SK-N-SH (cell line): ENCODE measurements around the gene ETS1. TPM values are rescaled to one million over a fixed set of nuclear protein-coding genes. Genes with fewer than 3 reads are reported as not detected.

Experiments
- CTCF ChIA-PET: fragments of 300-600, 350-600 bp; formaldehyde crosslinking; extraction: SDS; loops from one replicate; lab custom pipeline; 2021; lab: Yijun Ruan, JAX
- POLR2A ChIA-PET: fragments of 350-600 bp; sonication (Branson Sonifier 250); formaldehyde crosslinking; extraction: SDS; loops from one replicate; lab custom pipeline; 2020; ENCODE audit warnings: antibody characterized with exemption, inconsistent platforms; lab: Yijun Ruan, JAX
- DNase-seq: peaks from one replicate; pipeline ENCODE4 v3.0.0; 2012
- H2AFZ ChIP-seq: fragments of 200-600 bp; sonication (generic); 2 replicates; pipeline ENCODE4 v1.8.1; 2016; ENCODE audit warnings: antibody characterized with exemption, mild to moderate bottlenecking, low read depth
- H3F3A ChIP-seq: fragments of 200-600 bp; sonication (generic); replicated peaks from 2 replicates; pipeline ENCODE3; 2016; ENCODE audit warnings: antibody characterized with exemption, mild to moderate bottlenecking; ENCODE audit not compliant: insufficient read depth
- H3K27ac ChIP-seq, 2 experiments: fragments of 200-500 bp in 1 of 2; fragments of 200-600 bp in 1 of 2; sonication (Bioruptor generic) in 1 of 2; sonication (generic), shearing (Covaris generic) in 1 of 2; 2 replicates each; pipeline versions ENCODE4 v1.5.1 to v1.6.1; 2014 to 2016; ENCODE audit warnings: low read depth in 2 of 2, inconsistent platforms in 1 of 2, low read length in 1 of 2, mild to moderate bottlenecking in 1 of 2, mixed read lengths in 1 of 2
- H3K27me3 ChIP-seq: fragments of 200-600 bp; sonication (generic), shearing (Covaris generic); 2 replicates; pipeline ENCODE4 v1.6.1; 2016; ENCODE audit warnings: mixed run types; ENCODE audit not compliant: insufficient read depth
- H3K36me3 ChIP-seq, 2 experiments: fragments of 200-500 bp in 1 of 2; fragments of 200-600 bp in 1 of 2; sonication (Bioruptor generic) in 1 of 2; sonication (generic) in 1 of 2; replicated peaks in 1 of 2; 2 replicates each; pipeline versions ENCODE3 to v1.5.1; 2014 to 2016; ENCODE audit warnings: low read length in 1 of 2, mild to moderate bottlenecking in 1 of 2; ENCODE audit not compliant: insufficient read depth in 2 of 2, control insufficient read depth in 1 of 2
- H3K4me1 ChIP-seq, 2 experiments: fragments of 200-500 bp in 1 of 2; fragments of 200-600 bp in 1 of 2; sonication (Bioruptor generic) in 1 of 2; sonication (generic), shearing (Covaris generic) in 1 of 2; 2 replicates each; pipeline versions ENCODE4 v1.5.1 to v1.6.1; 2014 to 2016; ENCODE audit warnings: low read depth in 1 of 2, low read length in 1 of 2, mixed run types in 1 of 2; ENCODE audit not compliant: insufficient read depth in 2 of 2, control insufficient read depth in 1 of 2
- H3K4me2 ChIP-seq: fragments of 200-600 bp; sonication (generic), shearing (Covaris generic); 2 replicates; pipeline ENCODE4 v1.6.1; 2017; ENCODE audit warnings: mixed run types
- H3K4me3 ChIP-seq, 2 experiments: fragments of 200-500 bp in 1 of 2; fragments of 200-600 bp in 1 of 2; sonication (Bioruptor generic) in 1 of 2; sonication (generic), shearing (Covaris generic) in 1 of 2; 2 replicates each; pipeline versions ENCODE4 v1.5.1 to v1.8.1; 2014 to 2016; ENCODE audit warnings: low read depth in 2 of 2, inconsistent platforms in 1 of 2, low read length in 1 of 2, mild to moderate bottlenecking in 1 of 2, mixed read lengths in 1 of 2, moderate library complexity in 1 of 2
- H3K79me2 ChIP-seq: fragments of 200-600 bp; sonication (generic); 2 replicates; pipeline ENCODE4 v1.8.1; 2017; ENCODE audit warnings: mild to moderate bottlenecking; ENCODE audit not compliant: insufficient read depth
- H3K9ac ChIP-seq: fragments of 200-600 bp; sonication (generic); 2 replicates; pipeline ENCODE4 v1.6.1; 2017; ENCODE audit warnings: mixed run types
- H3K9me2 ChIP-seq: fragments of 200-600 bp; sonication (generic); 2 replicates; pipeline ENCODE4 v1.6.1; 2017; ENCODE audit warnings: mixed run types
- H3K9me3 ChIP-seq: fragments of 200-600 bp; sonication (generic); 2 replicates; pipeline ENCODE4 v1.6.1; 2017; ENCODE audit warnings: mixed run types, mild to moderate bottlenecking, moderate library complexity
- H4K20me1 ChIP-seq: fragments of 200-600 bp; sonication (generic); 2 replicates; pipeline ENCODE4 v1.6.1; 2017; ENCODE audit warnings: mild to moderate bottlenecking, mixed run types; ENCODE audit not compliant: insufficient read depth
- CTCF ChIP-seq: fragments of 200-600 bp; sonication (generic); IDR thresholded peaks from 2 replicates; pipeline ENCODE4 v1.6.1; 2017; ENCODE audit warnings: antibody characterized with exemption, mild to moderate bottlenecking, moderate library complexity
- ELF1 ChIP-seq: IDR thresholded peaks from 2 replicates; pipeline ENCODE4 v1.4.0; 2012
- EP300 ChIP-seq, 2 experiments: IDR thresholded peaks; 2 replicates each; pipeline versions ENCODE4 v1.4.0 to v1.6.1; 2012; ENCODE audit warnings: borderline replicate concordance in 1 of 2, low read depth in 1 of 2, low read length in 1 of 2
- EZH2phosphoT487 ChIP-seq: fragments of 200-600 bp; sonication (generic); IDR thresholded peaks from 2 replicates; pipeline ENCODE4 v1.6.1; 2017; ENCODE audit warnings: low read depth, mixed run types, mild to moderate bottlenecking, antibody characterized with exemption, moderate library complexity, borderline replicate concordance
- FOXJ3 ChIP-seq: sonication (generic); formaldehyde crosslinking; IDR thresholded peaks from 2 replicates; pipeline ENCODE4 v1.5.1; 2020; ENCODE audit warnings: mild to moderate bottlenecking, missing genetic modification reagents
- GABPA ChIP-seq: IDR thresholded peaks from 2 replicates; pipeline ENCODE4 v1.4.0; 2012; ENCODE audit warnings: low read depth, mild to moderate bottlenecking
- MEF2A ChIP-seq: IDR thresholded peaks from 2 replicates; pipeline ENCODE4 v1.4.0; 2012; ENCODE audit warnings: low read depth, borderline replicate concordance
- MXI1 ChIP-seq: IDR thresholded peaks from 2 replicates; pipeline ENCODE4 v1.6.1; 2012; ENCODE audit warnings: mild to moderate bottlenecking, low read depth, low read length, improper control_type of control experiment
- NRF1 ChIP-seq: IDR thresholded peaks from 2 replicates; pipeline ENCODE4 v1.6.1; 2012; ENCODE audit warnings: low read depth, mild to moderate bottlenecking, low read length
- POLR2AphosphoS5 ChIP-seq: IDR thresholded peaks from 2 replicates; pipeline ENCODE4 v1.6.1; 2012; ENCODE audit warnings: low read depth, low read length
- RAD21 ChIP-seq: IDR thresholded peaks from 2 replicates; pipeline ENCODE4 v1.6.1; 2012; ENCODE audit warnings: mild to moderate bottlenecking, low read length
- RFX5 ChIP-seq: IDR thresholded peaks from 2 replicates; pipeline ENCODE4 v1.6.1; 2012; ENCODE audit warnings: mild to moderate bottlenecking, improper control_type of control experiment, low read length
- RXRA ChIP-seq: IDR thresholded peaks from 2 replicates; pipeline ENCODE4 v1.4.0; 2012; ENCODE audit warnings: low read depth, mild to moderate bottlenecking, borderline replicate concordance
- SIN3A ChIP-seq: IDR thresholded peaks from 2 replicates; pipeline ENCODE4 v1.6.1; 2012; ENCODE audit warnings: low read depth, mild to moderate bottlenecking, low read length, moderate library complexity, borderline replicate concordance
- TEAD4 ChIP-seq: IDR thresholded peaks from 2 replicates; pipeline ENCODE4 v1.4.0; 2012; ENCODE audit warnings: mild to moderate bottlenecking, borderline replicate concordance; ENCODE audit not compliant: insufficient read depth
- YY1 ChIP-seq: IDR thresholded peaks from 2 replicates; pipeline ENCODE4 v1.4.0; 2012; ENCODE audit warnings: low read depth, mild to moderate bottlenecking
- ZBTB33 ChIP-seq: IDR thresholded peaks from 2 replicates; pipeline ENCODE4 v1.4.0; 2012; ENCODE audit warnings: low read depth, borderline replicate concordance
- WGBS: methylation state at CpG from one replicate; pipeline ENCODE4 v1.1.6; 2017; ENCODE audit warnings: low lambda C conversion rate; 5-methylcytosine and 5-hydroxymethylcytosine counted together
- polyA plus RNA-seq, 3 experiments: library from polyadenylated mRNA; depleted of rRNA; stranded (reverse); fragments of >200 nt; gene quantifications; 2 replicates each; pipeline ENCODE4 v1.2.3, GENCODE V29; 2012

The ETS1 gene
- polyA plus RNA-seq, 1 of the 3 experiments (the other 2 are of a cell fraction), result 14.5 TPM

GRCh38 chr11:128428935-128429334, 158.4 kb downstream of the ETS1 start:
- H3K9me2 ChIP-seq, result no peaks in the 10 kb centered on the region
- H3K4me2 ChIP-seq, result no peak overlapping the region
- H3K4me3 ChIP-seq, result no peak overlapping the region
- no peaks in the 10 kb centered on the region for H3F3A ChIP-seq
- no peak overlapping the region for H3K27ac ChIP-seq
- H3K4me1 ChIP-seq, result peaks cover 0 to 21% of the 10 kb centered on the region in 2 experiments; a peak in 2 of 4 replicates
- no peaks in the 10 kb centered on the region for H3K79me2 ChIP-seq
- POLR2A ChIA-PET, result no interaction called here
- CTCF ChIA-PET, result interaction anchor here (0.6 to 1.5 kb wide), 5 partner anchors 8 to 257 kb away, joined by 3 read pairs; no protein-coding TSS in a partner anchor
- no peaks in the 10 kb centered on the region for H3K9me3 ChIP-seq
- DNase-seq, result no peak
- no peaks in the 10 kb centered on the region for H3K27me3 ChIP-seq
- TF ChIP-seq POLR2AphosphoS5, result no peak
- no peak for TF ChIP-seq CTCF
- TF ChIP-seq EZH2phosphoT487, result no peak
- TF ChIP-seq FOXJ3 (CRISPR knock-in tag), result no peak
- no peak for TF ChIP-seq MEF2A
- no peak for TF ChIP-seq RAD21
- TF ChIP-seq YY1, result no peak
- TF ChIP-seq GABPA, result no peak
- no peak for TF ChIP-seq SIN3A
- no peak for TF ChIP-seq RFX5
- no peak for TF ChIP-seq MXI1
- no peak for TF ChIP-seq EP300 (IDR thresholded peaks at IDR 0.05; ENCODE audit: borderline replicate concordance in 1 of 2, low read depth in 1 of 2, low read length in 1 of 2)
- TF ChIP-seq RXRA, result no peak
- TF ChIP-seq ZBTB33, result no peak
- TF ChIP-seq NRF1, result no peak
- no peak for TF ChIP-seq TEAD4
- no peak for TF ChIP-seq ELF1
- H3K36me3 ChIP-seq, result no peaks in the 10 kb centered on the region
- H4K20me1 ChIP-seq, result no peaks in the 10 kb centered on the region
- 81% methylated on average over 2 of the region's 3 CpGs for WGBS
- no peak overlapping the region for H3K9ac ChIP-seq
- no peak overlapping the region for H2AFZ ChIP-seq
